ENCODE data around the gene ZNF143. TPM values are rescaled to one million over a fixed set of nuclear protein-coding genes. Genes with fewer than 3 reads are reported as not detected.
A peak's percentile ranks its signal among the peaks of the same experiment; 100 is the strongest.

The ZNF143 gene
- total and polyA plus RNA-seq, 2 of the 13 experiments (the other 11 are each of a cell fraction or from before 2014, with no cell fraction given), result 22.4 to 35.6 TPM

DNA sequence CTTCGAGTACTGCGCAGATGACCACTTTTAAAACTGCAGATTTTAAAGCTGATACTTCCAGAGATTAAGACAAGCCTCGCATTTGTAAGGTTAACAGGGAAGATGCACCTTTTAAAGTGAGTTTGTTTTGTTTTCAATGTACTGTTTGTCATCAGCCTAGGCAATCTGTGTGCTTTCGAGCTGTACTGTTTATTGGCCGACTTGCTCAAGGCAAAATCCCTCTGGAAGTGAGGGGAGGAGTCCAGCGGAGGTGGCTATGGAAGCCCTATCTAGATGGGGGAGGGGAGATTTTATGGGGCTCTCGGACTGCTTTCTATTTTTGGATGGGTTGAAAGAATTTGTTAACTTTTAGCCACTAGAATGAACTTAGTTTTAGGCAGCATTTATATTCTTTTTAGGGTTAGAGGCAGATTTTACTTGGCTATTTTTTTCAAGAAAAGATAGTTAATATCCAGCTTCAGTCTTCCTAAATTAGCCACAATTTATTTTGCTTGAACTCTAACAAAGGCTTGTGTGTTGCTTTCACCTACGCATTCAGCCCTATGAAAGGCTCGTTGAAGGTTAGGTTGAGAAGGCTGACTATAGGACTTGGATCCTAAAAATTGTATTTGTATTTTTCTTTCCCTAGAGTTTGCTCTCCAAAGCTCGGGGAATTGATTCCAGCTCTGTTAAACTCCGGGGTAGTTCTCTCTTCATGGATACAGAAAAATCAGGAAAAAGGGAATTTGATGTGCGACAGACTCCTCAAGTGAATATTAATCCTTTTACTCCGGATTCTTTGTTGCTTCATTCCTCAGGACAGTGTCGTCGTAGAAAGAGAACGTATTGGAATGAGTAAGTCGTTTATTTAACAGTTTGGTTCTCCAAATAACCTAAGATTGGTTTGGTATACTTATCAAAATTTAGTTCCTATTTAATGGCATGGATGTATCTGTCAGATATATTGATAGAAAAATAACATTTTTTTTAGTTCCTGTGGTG is 114.7 kb downstream of the ZNF143 start (continued):
- TF ChIP-seq SNAPC5 (CRISPR knock-in tag; IDR thresholded peaks at IDR 0.05; ENCODE audit: borderline replicate concordance) (no peak), DRAP1 (CRISPR knock-in tag; IDR thresholded peaks at IDR 0.05) (peak; percentile 70; the same call in 1 of the 2 replicates), ZNF850 (CRISPR knock-in tag; conservative IDR thresholded peaks at IDR 0.05) (no peak), ZNF556 (CRISPR knock-in tag; IDR thresholded peaks at IDR 0.05; ENCODE audit: borderline replicate concordance) (no peak), ZSCAN20 (CRISPR knock-in tag; IDR thresholded peaks at IDR 0.05; ENCODE audit: borderline replicate concordance) (no peak), ZNF891 (CRISPR knock-in tag; IDR thresholded peaks at IDR 0.05) (no peak), ATF5 (CRISPR knock-in tag; IDR thresholded peaks at IDR 0.05; ENCODE audit: low read depth) (no peak), ZNF367 (CRISPR knock-in tag; IDR thresholded peaks at IDR 0.05; ENCODE audit: borderline replicate concordance) (0 out of 2 replicates have a peak, but pooled peaks have one; percentile 25)
- TF ChIP-seq, protein P1, sequence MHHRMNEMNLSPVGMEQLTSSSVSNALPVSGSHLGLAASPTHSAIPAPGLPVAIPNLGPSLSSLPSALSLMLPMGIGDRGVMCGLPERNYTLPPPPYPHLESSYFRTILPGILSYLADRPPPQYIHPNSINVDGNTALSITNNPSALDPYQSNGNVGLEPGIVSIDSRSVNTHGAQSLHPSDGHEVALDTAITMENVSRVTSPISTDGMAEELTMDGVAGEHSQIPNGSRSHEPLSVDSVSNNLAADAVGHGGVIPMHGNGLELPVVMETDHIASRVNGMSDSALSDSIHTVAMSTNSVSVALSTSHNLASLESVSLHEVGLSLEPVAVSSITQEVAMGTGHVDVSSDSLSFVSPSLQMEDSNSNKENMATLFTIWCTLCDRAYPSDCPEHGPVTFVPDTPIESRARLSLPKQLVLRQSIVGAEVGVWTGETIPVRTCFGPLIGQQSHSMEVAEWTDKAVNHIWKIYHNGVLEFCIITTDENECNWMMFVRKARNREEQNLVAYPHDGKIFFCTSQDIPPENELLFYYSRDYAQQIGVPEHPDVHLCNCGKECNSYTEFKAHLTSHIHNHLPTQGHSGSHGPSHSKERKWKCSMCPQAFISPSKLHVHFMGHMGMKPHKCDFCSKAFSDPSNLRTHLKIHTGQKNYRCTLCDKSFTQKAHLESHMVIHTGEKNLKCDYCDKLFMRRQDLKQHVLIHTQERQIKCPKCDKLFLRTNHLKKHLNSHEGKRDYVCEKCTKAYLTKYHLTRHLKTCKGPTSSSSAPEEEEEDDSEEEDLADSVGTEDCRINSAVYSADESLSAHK (CRISPR knock-in tag; IDR thresholded peaks at IDR 0.05; ENCODE audit: borderline replicate concordance), result no peak
- TF ChIP-seq, protein P2, sequence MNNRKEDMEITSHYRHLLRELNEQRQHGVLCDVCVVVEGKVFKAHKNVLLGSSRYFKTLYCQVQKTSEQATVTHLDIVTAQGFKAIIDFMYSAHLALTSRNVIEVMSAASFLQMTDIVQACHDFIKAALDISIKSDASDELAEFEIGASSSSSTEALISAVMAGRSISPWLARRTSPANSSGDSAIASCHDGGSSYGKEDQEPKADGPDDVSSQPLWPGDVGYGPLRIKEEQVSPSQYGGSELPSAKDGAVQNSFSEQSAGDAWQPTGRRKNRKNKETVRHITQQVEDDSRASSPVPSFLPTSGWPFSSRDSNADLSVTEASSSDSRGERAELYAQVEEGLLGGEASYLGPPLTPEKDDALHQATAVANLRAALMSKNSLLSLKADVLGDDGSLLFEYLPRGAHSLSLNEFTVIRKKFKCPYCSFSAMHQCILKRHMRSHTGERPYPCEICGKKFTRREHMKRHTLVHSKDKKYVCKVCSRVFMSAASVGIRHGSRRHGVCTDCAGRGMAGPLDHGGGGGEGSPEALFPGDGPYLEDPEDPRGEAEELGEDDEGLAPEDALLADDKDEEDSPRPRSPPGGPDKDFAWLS (CRISPR knock-in tag; IDR thresholded peaks at IDR 0.05; ENCODE audit: borderline replicate concordance), result no peak
